Heart right ventricle (tissue), 16 donors: ENCODE data around the gene EIF3L. TPM values are rescaled to one million over a fixed set of nuclear protein-coding genes. Genes with fewer than 3 reads are reported as not detected.
A peak's percentile ranks its signal among the peaks of the same experiment; 100 is the strongest.

ENCODE experiments used
- ATAC-seq, 8 donors: fragments of 200-7000 bp; cut with Tn5 transposase; one replicate each; pipeline ENCODE4 v1.9.1; 2020; ENCODE audit warnings: mild to moderate bottlenecking in 8 of 8, moderate library complexity in 8 of 8, moderate number of reproducible peaks in 1 of 8
- DNase-seq, 2 donors: peaks; one replicate each; pipeline ENCODE4 v3.0.0-alpha.2; 2020
- H3K27ac ChIP-seq, 10 donors: fragments of 200-600 bp; sonication (generic) in 2 of 10; one replicate each; pipeline versions ENCODE4 v1.5.0 to v1.8.0; 2020 to 2022; ENCODE audit warnings: mild to moderate bottlenecking in 3 of 10
- H3K27me3 ChIP-seq, 7 donors: fragments of 200-600 bp; one replicate each; pipeline ENCODE4 v1.8.0; 2021 to 2022; ENCODE audit warnings: mild to moderate bottlenecking in 2 of 7
- H3K36me3 ChIP-seq, 9 donors: fragments of 200-600 bp; sonication (generic) in 1 of 9; one replicate each; pipeline versions ENCODE4 v1.5.0 to v1.8.0; 2020 to 2022; ENCODE audit warnings: mild to moderate bottlenecking in 2 of 9
- H3K4me1 ChIP-seq, 9 donors: fragments of 200-600 bp; sonication (generic) in 1 of 9; one replicate each; pipeline versions ENCODE4 v1.5.0 to v1.8.0; 2020 to 2022; ENCODE audit warnings: mild to moderate bottlenecking in 4 of 9
- H3K4me3 ChIP-seq, 10 donors: fragments of 200-600 bp; sonication (generic) in 2 of 10; one replicate each; pipeline versions ENCODE4 v1.5.0 to v1.8.0; 2020 to 2022; ENCODE audit warnings: mild to moderate bottlenecking in 7 of 10, moderate library complexity in 2 of 10
- H3K9me3 ChIP-seq, 11 donors: fragments of 200-600 bp in 10 of 11; sonication (generic) in 2 of 11; one replicate each; pipeline versions ENCODE4 v1.5.0 to v1.8.0; 2013 to 2022; ENCODE audit warnings: mild to moderate bottlenecking in 2 of 11, control low read depth in 1 of 11, moderate library complexity in 1 of 11
- WGBS, 2 donors: extraction: QIAGEN DNeasy Blood & Tissue Kit; methylation state at CpG; one replicate each; pipeline ENCODE4 v1.1.7; 2013; ENCODE audit warnings: inconsistent platforms in 1 of 2; 5-methylcytosine and 5-hydroxymethylcytosine counted together
- intact Hi-C, 10 donors: fragments of 100-400 bp; cut with DNase I; formaldehyde crosslinking; loops; one replicate each; pipeline versions ENCODE4 v1.11.1 to v1.14.2; 2022
- polyA plus RNA-seq, 2 donors: library from polyadenylated mRNA; stranded (reverse); fragments of 200-250 nt; gene quantifications; one replicate each; pipeline ENCODE4 v1.2.3, GENCODE V29; 2013
- total RNA-seq, 10 donors: library from RNA; stranded (reverse); fragmentation: NEBNext Ultra II Directional in 3 of 10; extraction: Animal tissue kit (Norgen Biotek cat#: 25700) in 3 of 10; gene quantifications; one replicate each; pipeline versions ENCODE4 v1.2.1 to v1.2.4, GENCODE V29; 2021 to 2023
- TF ChIP-seq, protein P1 (sequence below), 9 donors: fragments of 200-600 bp; sonication (generic) in 2 of 9; IDR thresholded peaks; one replicate each; pipeline versions ENCODE4 v1.5.0 to v1.8.0; 2021 to 2022; ENCODE audit warnings: antibody characterized with exemption in 9 of 9, mild to moderate bottlenecking in 5 of 9, moderate library complexity in 1 of 9
- donor health status: Arrhythmogenic right ventricular cardiomyopathy.
- donor health status: ischemic (EF 13 %, LVEDD 7.1; RV severe dilation, severe dysfunction).
- donor health status: healthy with polysubstance abuse.
- donor health status: DM: no; HTN: yes; CAD: no.
- donor health status: DM: no; HTN: no; CAD: no.
- donor health status: ischemic (EF 25% LVEDD 6.9; RV normal size, moderate dysfunction).
- donor health status: ischemic (EF 25% LVEDD 5.7; RV mildly dilated, moderate dysfunction).
- donor health status: healthy.
- donor health status: DM: yes; HTN: yes; CAD: no.
- donor health status: Ischemic cardiomyopathy.
- donor health status: ischemic (EF 35%, LVEDD 5.7; RV mildly dilated, moderate dysfunction).
- donor health status: nonischemic (EF 11% LVEDD 7.7; RV severe dilation, severe dysfunction).
- donor health status: DM: yes; HTN: yes; CAD: no.
- donor health status: PGD.
- donor health status: ischemic (EF 29% LVEDD 5.4; RV normal size, mild dysfunction).
- donor health status: nonischemic (EF 23%, LVEDD 6.1; RV moderate dilation, normal function).

Gene EIF3L
- total and polyA plus RNA-seq, 12 donors, result 135 to 489 (median 428) TPM

DNA sequence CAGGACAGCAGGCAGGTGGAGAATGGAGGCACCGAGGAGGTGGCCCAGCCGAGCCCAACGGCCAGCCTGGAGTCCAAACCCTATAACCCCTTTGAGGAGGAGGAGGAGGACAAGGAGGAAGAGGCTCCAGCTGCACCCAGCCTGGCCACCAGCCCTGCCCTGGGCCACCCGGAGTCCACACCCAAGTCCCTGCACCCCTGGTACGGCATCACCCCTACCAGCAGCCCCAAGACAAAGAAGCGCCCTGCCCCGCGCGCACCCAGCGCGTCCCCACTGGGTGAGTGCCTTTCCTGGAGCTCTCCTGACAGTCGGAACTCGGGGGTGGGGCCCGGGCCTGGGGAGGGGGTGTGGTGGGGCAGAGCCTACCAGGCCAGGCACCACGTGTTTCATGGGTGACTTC, 76.5 kb downstream of the EIF3L start:
- DNase-seq (no peak), ATAC-seq (peak in 1 of 8 donors; percentile 12)
- Histone ChIP-seq H3K36me3 (peaks cover 0 to 98% (median 38%) of the 10 kb centered on the region in 9 donors), H3K9me3 (no peaks in the 10 kb centered on the region), H3K27ac (no peak overlapping the region), H3K27me3 (no peaks in the 10 kb centered on the region), H3K4me3 (no peak overlapping the region), H3K4me1 (peaks cover 0 to 7% (median 0%) of the 10 kb centered on the region in 9 donors)
- intact Hi-C loops, result no loop called here
- 88 to 92% methylated on average over 15 of the region's 15 CpGs for WGBS, 2 donors
- TF ChIP-seq, protein P1, sequence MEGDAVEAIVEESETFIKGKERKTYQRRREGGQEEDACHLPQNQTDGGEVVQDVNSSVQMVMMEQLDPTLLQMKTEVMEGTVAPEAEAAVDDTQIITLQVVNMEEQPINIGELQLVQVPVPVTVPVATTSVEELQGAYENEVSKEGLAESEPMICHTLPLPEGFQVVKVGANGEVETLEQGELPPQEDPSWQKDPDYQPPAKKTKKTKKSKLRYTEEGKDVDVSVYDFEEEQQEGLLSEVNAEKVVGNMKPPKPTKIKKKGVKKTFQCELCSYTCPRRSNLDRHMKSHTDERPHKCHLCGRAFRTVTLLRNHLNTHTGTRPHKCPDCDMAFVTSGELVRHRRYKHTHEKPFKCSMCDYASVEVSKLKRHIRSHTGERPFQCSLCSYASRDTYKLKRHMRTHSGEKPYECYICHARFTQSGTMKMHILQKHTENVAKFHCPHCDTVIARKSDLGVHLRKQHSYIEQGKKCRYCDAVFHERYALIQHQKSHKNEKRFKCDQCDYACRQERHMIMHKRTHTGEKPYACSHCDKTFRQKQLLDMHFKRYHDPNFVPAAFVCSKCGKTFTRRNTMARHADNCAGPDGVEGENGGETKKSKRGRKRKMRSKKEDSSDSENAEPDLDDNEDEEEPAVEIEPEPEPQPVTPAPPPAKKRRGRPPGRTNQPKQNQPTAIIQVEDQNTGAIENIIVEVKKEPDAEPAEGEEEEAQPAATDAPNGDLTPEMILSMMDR (IDR thresholded peaks at IDR 0.05), result no peak

DNA sequence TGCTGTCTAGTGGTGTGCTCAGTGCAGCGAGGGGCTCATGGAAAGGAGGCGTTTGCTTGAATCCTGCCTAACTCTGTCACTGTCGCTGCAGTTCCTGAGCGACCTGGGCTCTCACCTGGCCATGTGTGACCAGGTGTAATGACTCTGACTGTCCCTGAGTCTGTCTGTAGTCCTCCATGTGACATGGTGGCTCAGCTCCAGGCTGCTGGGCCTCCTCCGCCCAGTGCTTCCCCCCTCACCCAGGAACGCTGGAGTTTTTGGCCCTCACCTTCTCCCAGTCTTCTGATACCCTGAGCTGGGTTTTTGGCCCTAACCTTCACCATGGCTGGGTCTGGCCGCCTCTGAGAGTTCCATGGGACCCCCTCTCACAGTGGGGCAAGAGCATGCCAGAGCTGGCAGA, 77.1 kb downstream of the EIF3L start:
- intact Hi-C loops, result no loop called here
- DNase-seq, result no peak
- no peak for ATAC-seq
- H3K36me3 ChIP-seq, result peaks cover 0 to 98% (median 37%) of the 10 kb centered on the region in 9 donors
- no peak overlapping the region for H3K4me3 ChIP-seq
- H3K27ac ChIP-seq, result no peak overlapping the region
- no peaks in the 10 kb centered on the region for H3K9me3 ChIP-seq
- H3K27me3 ChIP-seq, result no peaks in the 10 kb centered on the region
- WGBS, 2 donors, result 89 to 90% methylated on average over 7 of the region's 7 CpGs
- TF ChIP-seq, protein P1 (IDR thresholded peaks at IDR 0.05), result no peak
- H3K4me1 ChIP-seq, result peaks cover 0 to 10% (median 4%) of the 10 kb centered on the region in 9 donors

DNA sequence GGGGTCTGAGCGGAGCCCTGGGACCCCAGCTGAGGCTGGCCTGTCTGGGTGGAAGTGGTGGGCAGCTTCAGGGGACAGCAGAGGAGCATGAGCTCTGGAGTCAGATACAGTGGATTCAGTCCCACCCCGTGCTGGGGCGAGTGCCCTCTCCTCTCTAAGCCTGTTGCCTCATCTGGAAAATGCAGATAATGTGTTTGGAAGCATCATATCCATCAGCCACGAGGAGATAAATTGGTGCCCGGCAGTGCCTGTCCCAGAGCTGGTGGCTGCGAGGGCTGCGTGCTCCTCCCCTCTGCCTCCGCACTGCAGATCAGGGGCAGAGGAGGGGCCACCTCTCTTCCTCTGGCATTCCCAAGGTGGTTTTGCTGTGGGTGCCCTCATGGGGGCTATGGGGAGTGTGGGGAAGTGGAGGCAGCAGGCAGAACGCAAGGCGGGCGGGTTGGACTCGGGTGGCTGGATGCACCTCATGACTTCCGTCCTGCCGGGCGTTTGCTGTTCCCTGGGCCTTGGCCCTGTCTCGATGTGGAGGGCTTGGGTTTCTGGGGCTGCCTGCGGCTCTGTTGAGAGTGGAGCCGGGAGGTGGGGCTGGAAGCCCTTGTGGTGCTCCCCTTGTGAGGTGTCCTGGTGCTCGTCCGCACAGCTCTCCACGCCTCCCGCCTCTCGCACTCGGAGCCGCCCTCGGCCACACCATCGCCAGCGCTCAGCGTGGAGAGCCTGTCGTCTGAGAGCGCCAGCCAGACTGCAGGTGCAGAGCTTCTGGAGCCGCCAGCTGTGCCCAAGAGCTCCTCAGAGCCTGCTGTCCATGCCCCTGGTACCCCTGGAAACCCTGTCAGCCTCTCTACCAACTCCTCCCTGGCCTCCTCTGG, 77.8 kb downstream of the EIF3L start:
- 93 to 94% methylated on average over 32 of the region's 32 CpGs for WGBS, 2 donors
- no peaks in the 10 kb centered on the region for H3K9me3 ChIP-seq
- H3K27me3 ChIP-seq, result no peaks in the 10 kb centered on the region
- ATAC-seq, result no peak
- TF ChIP-seq, protein P1 (IDR thresholded peaks at IDR 0.05), result no peak
- peaks cover 0 to 15% (median 5%) of the 10 kb centered on the region in 9 donors for H3K4me1 ChIP-seq
- peaks cover 0 to 98% (median 36%) of the 10 kb centered on the region in 9 donors for H3K36me3 ChIP-seq
- no peak overlapping the region for H3K27ac ChIP-seq
- no peak overlapping the region for H3K4me3 ChIP-seq
- intact Hi-C loops, result no loop called here
- no peak for DNase-seq

DNA sequence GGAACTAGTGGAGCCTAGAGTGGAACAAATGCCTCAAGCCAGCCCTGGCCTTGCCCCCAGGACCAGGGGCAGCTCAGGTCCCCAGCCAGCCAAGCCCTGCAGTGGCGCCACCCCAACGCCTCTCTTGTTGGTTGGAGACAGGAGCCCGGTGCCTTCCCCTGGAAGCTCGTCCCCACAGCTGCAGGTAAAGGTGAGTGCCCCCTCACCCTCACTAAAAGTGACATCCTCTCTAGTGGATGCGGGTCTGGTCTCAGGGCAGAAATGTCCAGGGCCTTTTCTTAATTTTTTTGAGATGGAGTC, 78.4 kb downstream of the EIF3L start:
- no peaks in the 10 kb centered on the region for H3K27me3 ChIP-seq
- DNase-seq, result no peak
- ATAC-seq, result no peak
- TF ChIP-seq, protein P1 (IDR thresholded peaks at IDR 0.05), result no peak
- H3K36me3 ChIP-seq, result peaks cover 0 to 100% (median 42%) of the 10 kb centered on the region in 9 donors
- no peaks in the 10 kb centered on the region for H3K9me3 ChIP-seq
- H3K27ac ChIP-seq, result no peak overlapping the region
- WGBS, 2 donors, result 95 to 98% methylated on average over 5 of the region's 5 CpGs
- H3K4me1 ChIP-seq, result peaks cover 0 to 21% (median 6%) of the 10 kb centered on the region in 9 donors
- no peak overlapping the region for H3K4me3 ChIP-seq
- intact Hi-C loops, result no loop called here
